ENCODE results near the gene EXOC3. TPM values are rescaled to one million over a fixed set of nuclear protein-coding genes. Genes with fewer than 3 reads are reported as not detected.
A peak's percentile ranks its signal among the peaks of the same experiment; 100 is the strongest.

Gene EXOC3
- polyA plus RNA-seq, 3 donors = 33.2 to 59.7 (median 53.8) TPM

- H3K36me3 Mint-ChIP-seq = peaks cover 0 to 2% of the 10 kb centered on the region in 2 donors
- H3K4me1 Mint-ChIP-seq = peaks cover 4% of the 10 kb centered on the region
- H3K4me3 Mint-ChIP-seq = peak overlapping the region in 1 of 2 donors; percentile 11
- no peak for TF ChIP-seq CTCF (IDR thresholded peaks at IDR 0.05)
- peaks cover 3% of the 10 kb centered on the region for H4K20me1 ChIP-seq (ENCODE audit: insufficient read depth, low read length)
- DNase-seq = no peak
- peaks cover 4 to 13% of the 10 kb centered on the region in 2 donors for H3K4me1 ChIP-seq (ENCODE audit: control insufficient read depth in 1 of 2, insufficient read depth in 2 of 2, low read length in 2 of 2)
- intact Hi-C loops (cut with micrococcal nuclease) = loop anchor here in 1 of 2 donors (10.0 kb wide), 2 partner anchors 66 to 416 kb away; partner anchors contain the start of genes BRD9 and TRIP13
- H3K27me3 Mint-ChIP-seq (ENCODE audit: low read depth in 3 of 3) = peaks cover 38 to 81% (median 44%) of the 10 kb centered on the region in 3 donors
- H3K9me3 ChIP-seq (replicated peaks in 1 of 2; ENCODE audit: control insufficient read depth in 1 of 2, insufficient read depth in 1 of 2, low read length in 2 of 2) = no peaks in the 10 kb centered on the region
- H3K9ac ChIP-seq (ENCODE audit: insufficient read depth, low read length, poor library complexity, severe bottlenecking) = no peak overlapping the region
- H3K36me3 ChIP-seq (replicated peaks in 1 of 2; ENCODE audit: control insufficient read depth in 1 of 2, insufficient read depth in 2 of 2, low read length in 2 of 2) = no peaks in the 10 kb centered on the region
- WGBS (ENCODE audit: insufficient coverage) = 90% methylated on average over 18 of the region's 18 CpGs
- H3K4me2 ChIP-seq (replicated peaks; ENCODE audit: extremely low read depth, low read length, poor library complexity, severe bottlenecking) = no peak overlapping the region
- H3K4me3 ChIP-seq (replicated peaks in 1 of 3; ENCODE audit: low read depth in 2 of 3, low read length in 3 of 3) = no peak overlapping the region
- H3K27me3 ChIP-seq (ENCODE audit: control insufficient read depth in 2 of 2, insufficient read depth in 2 of 2, low read length in 2 of 2) = peaks cover 7 to 41% of the 10 kb centered on the region in 2 donors
- H2AFZ ChIP-seq (ENCODE audit: insufficient read depth, low read depth, low read length, poor library complexity, severe bottlenecking) = no peak overlapping the region
- H3K79me2 ChIP-seq (ENCODE audit: insufficient read depth, low read length) = no peaks in the 10 kb centered on the region
- H3K9me3 Mint-ChIP-seq = peaks cover 0 to 4% (median 3%) of the 10 kb centered on the region in 7 donors
- H3K27ac Mint-ChIP-seq = no peak overlapping the region
- H3K27ac ChIP-seq (ENCODE audit: low read depth in 1 of 2, low read length in 2 of 2) = no peak overlapping the region
Measured at GRCh38 chr5:478982-479535, 36.1 kb downstream of the EXOC3 start.

- H3K4me3 ChIP-seq (replicated peaks in 1 of 3; ENCODE audit: low read depth in 2 of 3, low read length in 3 of 3) = no peak overlapping the region
- H2AFZ ChIP-seq (ENCODE audit: insufficient read depth, low read depth, low read length, poor library complexity, severe bottlenecking) = no peak overlapping the region
- H3K27me3 Mint-ChIP-seq (ENCODE audit: low read depth in 3 of 3) = peaks cover 37 to 79% (median 40%) of the 10 kb centered on the region in 3 donors
- no peaks in the 10 kb centered on the region for H3K79me2 ChIP-seq (ENCODE audit: insufficient read depth, low read length)
- H3K4me1 Mint-ChIP-seq = peaks cover 4% of the 10 kb centered on the region
- peaks cover 0 to 2% of the 10 kb centered on the region in 2 donors for H3K36me3 Mint-ChIP-seq
- no peak for TF ChIP-seq CTCF (IDR thresholded peaks at IDR 0.05)
- no peak overlapping the region for H3K4me2 ChIP-seq (replicated peaks; ENCODE audit: extremely low read depth, low read length, poor library complexity, severe bottlenecking)
- H3K4me1 ChIP-seq (ENCODE audit: control insufficient read depth in 1 of 2, insufficient read depth in 2 of 2, low read length in 2 of 2) = peaks cover 4 to 7% of the 10 kb centered on the region in 2 donors
- peaks cover 7 to 42% of the 10 kb centered on the region in 2 donors for H3K27me3 ChIP-seq (ENCODE audit: control insufficient read depth in 2 of 2, insufficient read depth in 2 of 2, low read length in 2 of 2)
- intact Hi-C loops (cut with micrococcal nuclease) = loop anchor here in 1 of 2 donors (10.0 kb wide), 2 partner anchors 65 to 415 kb away; partner anchors contain the start of genes BRD9 and TRIP13
- no peak for DNase-seq
- H3K9me3 Mint-ChIP-seq = peaks cover 0 to 4% (median 2%) of the 10 kb centered on the region in 7 donors
- H3K27ac Mint-ChIP-seq = peak overlapping the region in 1 of 7 donors; percentile 68
- no peaks in the 10 kb centered on the region for H3K9me3 ChIP-seq (replicated peaks in 1 of 2; ENCODE audit: control insufficient read depth in 1 of 2, insufficient read depth in 1 of 2, low read length in 2 of 2)
- no peak overlapping the region for H3K27ac ChIP-seq (ENCODE audit: low read depth in 1 of 2, low read length in 2 of 2)
- peaks cover 3% of the 10 kb centered on the region for H4K20me1 ChIP-seq (ENCODE audit: insufficient read depth, low read length)
- H3K4me3 Mint-ChIP-seq = no peak overlapping the region
- H3K36me3 ChIP-seq (replicated peaks in 1 of 2; ENCODE audit: control insufficient read depth in 1 of 2, insufficient read depth in 2 of 2, low read length in 2 of 2) = no peaks in the 10 kb centered on the region
- WGBS (ENCODE audit: insufficient coverage) = 93% methylated on average over 33 of the region's 34 CpGs
- H3K9ac ChIP-seq (ENCODE audit: insufficient read depth, low read length, poor library complexity, severe bottlenecking) = no peak overlapping the region
Measured at GRCh38 chr5:479566-480319, 36.8 kb downstream of the EXOC3 start.
